ENCODE data around the gene CDH4. TPM values are rescaled to one million over a fixed set of nuclear protein-coding genes. Genes with fewer than 3 reads are reported as not detected.
A peak's percentile ranks its signal among the peaks of the same experiment; 100 is the strongest.

The CDH4 gene
- total and polyA plus RNA-seq, 2 of the 8 experiments (the other 6 are each of a cell fraction or from before 2014, with no cell fraction given), result 4.3 to 7.9 TPM

GRCh38 chr20:61608275-61609085, 356.4 kb downstream of the CDH4 start:
- H4K20me1 ChIP-seq (replicated peaks in 1 of 2; ENCODE audit: control insufficient read depth in 1 of 2, insufficient read depth in 2 of 2, low read length in 2 of 2), result peaks cover 2% of the 10 kb centered on the region in 2 experiments
- H4K5ac ChIP-seq (ENCODE audit: insufficient read length, low read depth, low read length), result no peak overlapping the region
- no peak overlapping the region for H2BK120ac ChIP-seq (replicated peaks; ENCODE audit: low read depth, low read length)
- POLR2A ChIA-PET (ENCODE audit: partially characterized antibody), result no interaction called here
- peaks cover 0 to 9% (median 5%) of the 10 kb centered on the region in 4 experiments; a peak in 3 of 7 replicates for H3K27me3 ChIP-seq (replicated peaks in 1 of 4; ENCODE audit: control insufficient read depth in 3 of 4, extremely low read depth in 1 of 4, insufficient read depth in 3 of 4, low read length in 3 of 4)
- no peak overlapping the region for H3K27ac ChIP-seq (ENCODE audit: low read depth, low read length)
- no peaks in the 10 kb centered on the region for H3K4me1 ChIP-seq (replicated peaks in 1 of 4; ENCODE audit: control insufficient read depth in 3 of 4, insufficient read depth in 4 of 4, low read length in 3 of 4)
- no peak overlapping the region for H2BK15ac ChIP-seq (ENCODE audit: low read length)
- H2AK5ac ChIP-seq (ENCODE audit: low read depth, low read length), result no peak overlapping the region
- no peak overlapping the region for H3K14ac ChIP-seq (ENCODE audit: insufficient read length)
- no peak overlapping the region for H4K91ac ChIP-seq (replicated peaks; ENCODE audit: insufficient read length, low read length)
- no peak overlapping the region for H2BK20ac ChIP-seq (ENCODE audit: low read length)
- FAIRE-seq, result no peak
- no peak overlapping the region for H3K4ac ChIP-seq (replicated peaks; ENCODE audit: insufficient read length, low read depth, low read length)
- no peak overlapping the region for H2BK5ac ChIP-seq (ENCODE audit: low read depth, low read length)
- no peak overlapping the region for H3K56ac ChIP-seq (replicated peaks; ENCODE audit: insufficient read length, low read depth, low read length)
- no peaks in the 10 kb centered on the region for H3K79me2 ChIP-seq (ENCODE audit: control insufficient read depth in 1 of 2, insufficient read depth in 2 of 2, low read length in 2 of 2)
- H4K8ac ChIP-seq (ENCODE audit: extremely low read depth, insufficient read depth, low read length), result no peak overlapping the region
- H3K9ac ChIP-seq (replicated peaks in 1 of 4; ENCODE audit: extremely low read depth in 1 of 4, low read depth in 3 of 4, low read length in 3 of 4), result no peak overlapping the region
- H3K23me2 ChIP-seq (ENCODE audit: low read depth, low read length), result no peaks in the 10 kb centered on the region
- peak in 1 of 2 experiments; percentile 65 for DNase-seq (ENCODE audit: low read depth in 1 of 2, low spot score in 2 of 2)
- TF ChIP-seq POLR2AphosphoS5 (IDR thresholded peaks at IDR 0.05; ENCODE audit: low read depth, low read length) (no peak), MAX (IDR thresholded peaks at IDR 0.05) (peak; percentile 81), YY1 (IDR thresholded peaks at IDR 0.05; ENCODE audit: low read depth, low read length) (no peak), JUND (IDR thresholded peaks at IDR 0.05; ENCODE audit: low read length) (no peak), SIN3A (conservative IDR thresholded peaks at IDR 0.05 in 1 of 2, IDR thresholded peaks at IDR 0.05 in 1 of 2; ENCODE audit: low read depth in 1 of 2, low read length in 2 of 2) (peak; percentile 76 to 87; a peak in 3 of 4 replicates), KDM1A (IDR thresholded peaks at IDR 0.05; ENCODE audit: borderline replicate concordance, low read length) (no peak), RAD21 (IDR thresholded peaks at IDR 0.05 in 1 of 2, conservative IDR thresholded peaks at IDR 0.05 in 1 of 2; ENCODE audit: low read depth in 2 of 2, low read length in 2 of 2) (0 out of 4 replicates have a peak, but pooled peaks of 1 of the 2 experiments have one; percentile 9), ASH2L (IDR thresholded peaks at IDR 0.05; ENCODE audit: low read length) (no peak), SP4 (IDR thresholded peaks at IDR 0.05; ENCODE audit: low read length) (no peak)
- H3K23ac ChIP-seq (ENCODE audit: insufficient read length), result no peak overlapping the region
- H3K4me3 ChIP-seq (ENCODE audit: extremely low read depth in 1 of 4, insufficient read depth in 2 of 4, low read depth in 3 of 4, low read length in 4 of 4), result no peak overlapping the region
- no peaks in the 10 kb centered on the region for H3K79me1 ChIP-seq (ENCODE audit: low read depth, low read length)
- H3K36me3 ChIP-seq (ENCODE audit: control insufficient read depth in 2 of 4, insufficient read depth in 4 of 4, low read length in 3 of 4), result no peaks in the 10 kb centered on the region; a peak in 1 of 8 replicates
- WGBS, 2 experiments (ENCODE audit: extremely low coverage in 1 of 2, insufficient coverage in 1 of 2, insufficient read length in 1 of 2, insufficient replicate concordance in 2 of 2, low coverage in 1 of 2, low lambda C conversion rate in 2 of 2, missing lambda C conversion rate in 1 of 2), result 74% methylated on average over 21 of the region's 21 CpGs; no CpG with 5 or more reads in 1 of the 2 experiments
- no peak overlapping the region for H2AFZ ChIP-seq (ENCODE audit: low read length)
- H3K9me3 ChIP-seq (ENCODE audit: insufficient read depth in 2 of 2, low read depth in 1 of 2, low read length in 1 of 2), result peaks cover 14% of the 10 kb centered on the region in 2 experiments
- no peak overlapping the region for H3K18ac ChIP-seq (ENCODE audit: extremely low read depth, low read length)
- CTCF ChIA-PET (ENCODE audit: partially characterized antibody), result interaction anchor here (1.4 kb wide), 1 partner anchor 253 kb away, joined by 3 read pairs; no protein-coding TSS in a partner anchor
- H3K4me2 ChIP-seq (ENCODE audit: insufficient read depth in 1 of 2, low read depth in 2 of 2, low read length in 2 of 2), result no peak overlapping the region
- no peak overlapping the region for H2BK12ac ChIP-seq (ENCODE audit: low read depth, low read length)

Data from H1 (cell line).